ENCODE measurements around the gene BROX. TPM values are rescaled to one million over a fixed set of nuclear protein-coding genes. Genes with fewer than 3 reads are reported as not detected.
"Not testable (repeated sequence)": the region's sequence is repeated elsewhere in the genome, so short reads cannot be mapped to it uniquely, and the experiment has no call there.

BROX gene
- total and polyA plus RNA-seq, 10 of the 15 experiments (the other 5 are each of a cell fraction or from before 2014, with no cell fraction given): 5.8 to 42.0 (median 16.8) TPM

DNA sequence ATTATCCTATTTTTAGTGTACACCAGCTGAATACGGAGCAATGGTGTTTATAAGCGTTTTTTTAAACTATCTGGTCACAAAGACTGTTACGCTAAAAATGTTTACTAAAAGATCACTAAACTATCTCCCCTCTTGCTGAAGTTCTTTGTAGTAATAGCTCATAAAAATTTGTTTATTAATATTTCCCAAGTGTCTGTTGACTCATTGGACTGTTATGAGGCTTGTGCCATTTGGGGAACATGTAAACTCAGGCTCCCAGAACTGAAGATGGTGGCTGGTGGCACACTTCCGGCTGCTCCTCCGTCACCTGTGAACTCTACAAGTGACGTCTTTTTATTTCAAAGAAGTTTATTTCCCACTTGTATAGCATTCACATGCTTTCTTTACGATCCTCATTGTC is 46.4 kb upstream of the BROX start:
- in situ Hi-C loops (cut with MboI): no loop called here
- TF ChIP-seq ZSCAN29 (IDR thresholded peaks at IDR 0.05) (no peak), POLR2AphosphoS2 (IDR thresholded peaks at IDR 0.05; ENCODE audit: low read depth, low read length) (no peak), FOXK2 (IDR thresholded peaks at IDR 0.05) (no peak), NFXL1 (IDR thresholded peaks at IDR 0.05; ENCODE audit: borderline replicate concordance) (no peak), ZNF622 (IDR thresholded peaks at IDR 0.05) (no peak), GABPA (IDR thresholded peaks at IDR 0.05; ENCODE audit: low read depth) (no peak), ZNF24 (IDR thresholded peaks at IDR 0.05) (no peak), CHD4 (IDR thresholded peaks at IDR 0.05) (no peak), TCF7 (IDR thresholded peaks at IDR 0.05; ENCODE audit: borderline replicate concordance) (no peak), MXI1 (IDR thresholded peaks at IDR 0.05; ENCODE audit: low read depth, low read length) (no peak)
- no TSS peak for BruUV-seq (replicated peaks)
- ChIA-PET POLR2A (no interaction called here), CTCF (interaction anchor here (0.8 to 0.9 kb wide), 2 partner anchors 11 to 200 kb away, joined by 3 to 4 read pairs; no protein-coding TSS in a partner anchor), SMC1A (ENCODE audit: uncharacterized antibody, unreplicated experiment) (interaction anchor here (0.9 kb wide), 1 partner anchor 32 kb away, joined by 3 read pairs; no protein-coding TSS in a partner anchor), RAD21 (ENCODE audit: unreplicated experiment) (interaction anchor here (1.0 kb wide), 1 partner anchor 12 kb away, joined by 3 read pairs; no protein-coding TSS in a partner anchor)
- FAIRE-seq: no peak
- H3K27ac ChIP-seq (ENCODE audit: control insufficient read depth, insufficient read depth): no peak overlapping the region
- H3K9me3 ChIP-seq (replicated peaks; ENCODE audit: control insufficient read depth, insufficient read depth, low read length): no peaks in the 10 kb centered on the region
- H3K4me3 ChIP-seq: no peak overlapping the region
- H2AFZ ChIP-seq (ENCODE audit: control insufficient read depth, low read depth, low read length): no peak overlapping the region
- ATAC-seq: no peak
- H3K27me3 ChIP-seq (replicated peaks in 1 of 2; ENCODE audit: control insufficient read depth in 2 of 2, insufficient read depth in 2 of 2, low read length in 1 of 2): no peaks in the 10 kb centered on the region
- no peak for DNase-seq (ENCODE audit: low read depth, low spot score)
- H3K4me2 ChIP-seq (ENCODE audit: control insufficient read depth, insufficient read depth): no peak overlapping the region
- H3K4me1 ChIP-seq (ENCODE audit: control insufficient read depth, insufficient read depth, low read length): no peaks in the 10 kb centered on the region
- no peaks in the 10 kb centered on the region for H3K79me2 ChIP-seq (ENCODE audit: control insufficient read depth, insufficient read depth, low read length)
- no peak overlapping the region for H3K9ac ChIP-seq (ENCODE audit: control insufficient read depth, insufficient read depth, low read length)
- 95% methylated on average over 7 of the region's 7 CpGs for WGBS (ENCODE audit: insufficient coverage, insufficient replicate concordance, low lambda C conversion rate, missing lambda C conversion rate)
- peaks cover 2 to 39% of the 10 kb centered on the region in 2 experiments for H3K36me3 ChIP-seq (ENCODE audit: control insufficient read depth in 2 of 2, insufficient read depth in 2 of 2, low read length in 1 of 2)
- intact Hi-C loops (cut with micrococcal nuclease; ENCODE audit: unreplicated experiment): no loop called here
- H4K20me1 ChIP-seq (ENCODE audit: control insufficient read depth, insufficient read depth): peaks cover 2% of the 10 kb centered on the region; the same call in 1 of the 2 replicates

DNA sequence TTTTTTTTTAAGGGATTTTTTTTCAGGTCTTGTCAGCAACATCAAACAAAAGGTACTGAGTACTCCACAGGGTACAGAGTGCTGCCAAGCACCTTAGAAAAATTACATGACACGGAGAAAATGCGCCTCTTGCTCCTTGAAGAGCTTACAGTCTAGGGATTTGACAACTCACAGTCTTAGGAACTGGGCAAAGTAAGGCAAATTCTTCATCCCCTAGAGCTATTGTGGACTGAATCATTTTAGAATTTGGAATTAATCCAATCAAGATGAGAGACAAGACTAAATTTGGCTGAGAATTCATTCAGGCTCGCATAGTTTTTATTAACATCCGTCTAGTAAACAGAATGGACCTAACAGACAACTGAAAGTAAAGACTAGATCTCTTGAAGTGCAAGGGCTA is 44.2 kb upstream of the BROX start:
- intact Hi-C loops (cut with micrococcal nuclease; ENCODE audit: unreplicated experiment); H2AFZ ChIP-seq (ENCODE audit: control insufficient read depth, low read depth, low read length); RAD21 ChIA-PET (ENCODE audit: unreplicated experiment); H3K79me2 ChIP-seq (ENCODE audit: control insufficient read depth, insufficient read depth, low read length); H3K4me2 ChIP-seq (ENCODE audit: control insufficient read depth, insufficient read depth); H3K9me3 ChIP-seq (replicated peaks; ENCODE audit: control insufficient read depth, insufficient read depth, low read length); H3K27me3 ChIP-seq (replicated peaks in 1 of 2; ENCODE audit: control insufficient read depth in 2 of 2, insufficient read depth in 2 of 2, low read length in 1 of 2); DNase-seq (ENCODE audit: low read depth, low spot score); H3K4me1 ChIP-seq (ENCODE audit: control insufficient read depth, insufficient read depth, low read length); H3K4me3 ChIP-seq; BruUV-seq (replicated peaks); ATAC-seq; H3K9ac ChIP-seq (ENCODE audit: control insufficient read depth, insufficient read depth, low read length); H3K27ac ChIP-seq (ENCODE audit: control insufficient read depth, insufficient read depth); CTCF ChIA-PET; in situ Hi-C loops (cut with MboI); H4K20me1 ChIP-seq (ENCODE audit: control insufficient read depth, insufficient read depth): not testable (repeated sequence)
- FAIRE-seq: peak; percentile 44
- ChIA-PET POLR2A (interaction anchor here (0.6 kb wide), 1 partner anchor 1202 kb away, joined by 4 read pairs; no protein-coding TSS in a partner anchor), SMC1A (ENCODE audit: uncharacterized antibody, unreplicated experiment) (interaction anchor here (0.7 to 0.8 kb wide), 2 partner anchors 10 to 52 kb away, joined by 3 to 4 read pairs; no protein-coding TSS in a partner anchor)
- WGBS (ENCODE audit: insufficient coverage, insufficient replicate concordance, low lambda C conversion rate, missing lambda C conversion rate): no CpG with 5 or more reads among the region's 4 CpGs
- peaks cover 2 to 31% of the 10 kb centered on the region in 2 experiments for H3K36me3 ChIP-seq (ENCODE audit: control insufficient read depth in 2 of 2, insufficient read depth in 2 of 2, low read length in 1 of 2)

GRCh38 chr1:222669107-222669506 is 43.3 kb upstream of the BROX start:
- 67% methylated on average over 1 of the region's 2 CpGs for WGBS (ENCODE audit: insufficient coverage, insufficient replicate concordance, low lambda C conversion rate, missing lambda C conversion rate)
- H3K9me3 ChIP-seq (replicated peaks; ENCODE audit: control insufficient read depth, insufficient read depth, low read length); H2AFZ ChIP-seq (ENCODE audit: control insufficient read depth, low read depth, low read length); POLR2A ChIA-PET; intact Hi-C loops (cut with micrococcal nuclease; ENCODE audit: unreplicated experiment); H3K27ac ChIP-seq (ENCODE audit: control insufficient read depth, insufficient read depth); ATAC-seq; H3K27me3 ChIP-seq (replicated peaks in 1 of 2; ENCODE audit: control insufficient read depth in 2 of 2, insufficient read depth in 2 of 2, low read length in 1 of 2); H3K9ac ChIP-seq (ENCODE audit: control insufficient read depth, insufficient read depth, low read length); DNase-seq (ENCODE audit: low read depth, low spot score); RAD21 ChIA-PET (ENCODE audit: unreplicated experiment); in situ Hi-C loops (cut with MboI); H3K79me2 ChIP-seq (ENCODE audit: control insufficient read depth, insufficient read depth, low read length); H3K4me2 ChIP-seq (ENCODE audit: control insufficient read depth, insufficient read depth); CTCF ChIA-PET; FAIRE-seq; H3K4me3 ChIP-seq; H4K20me1 ChIP-seq (ENCODE audit: control insufficient read depth, insufficient read depth); H3K4me1 ChIP-seq (ENCODE audit: control insufficient read depth, insufficient read depth, low read length): not testable (repeated sequence)
- BruUV-seq (replicated peaks): TSS peak; percentile 24
- peaks cover 0 to 22% of the 10 kb centered on the region in 2 experiments; a peak in 1 of 4 replicates for H3K36me3 ChIP-seq (ENCODE audit: control insufficient read depth in 2 of 2, insufficient read depth in 2 of 2, low read length in 1 of 2)
- SMC1A ChIA-PET (ENCODE audit: uncharacterized antibody, unreplicated experiment): interaction anchor here (1.3 kb wide), 1 partner anchor 11 kb away, joined by 3 read pairs; no protein-coding TSS in a partner anchor
